Peyer's patch (tissue), 4 donors: ENCODE measurements around the gene VASH1.

Experiments used
- POLR2A ChIP-seq, 2 donors: fragments of 450-650 bp; IDR thresholded peaks; one replicate each; pipeline ENCODE4 v1.5.1; 2017; ENCODE audit warnings: antibody characterized with exemption in 2 of 2, mild to moderate bottlenecking in 2 of 2, moderate library complexity in 2 of 2
- TF ChIP-seq, protein P1 (sequence below), 6 experiments: fragments of 450-650 bp in 4 of 6; fragments of 200-600 bp in 2 of 6; sonication (generic) in 1 of 6; IDR thresholded peaks; one replicate each; pipeline ENCODE4 v1.5.1; 2017 to 2019; ENCODE audit warnings: antibody characterized with exemption in 6 of 6, mild to moderate bottlenecking in 3 of 6, moderate library complexity in 1 of 6

DNA sequence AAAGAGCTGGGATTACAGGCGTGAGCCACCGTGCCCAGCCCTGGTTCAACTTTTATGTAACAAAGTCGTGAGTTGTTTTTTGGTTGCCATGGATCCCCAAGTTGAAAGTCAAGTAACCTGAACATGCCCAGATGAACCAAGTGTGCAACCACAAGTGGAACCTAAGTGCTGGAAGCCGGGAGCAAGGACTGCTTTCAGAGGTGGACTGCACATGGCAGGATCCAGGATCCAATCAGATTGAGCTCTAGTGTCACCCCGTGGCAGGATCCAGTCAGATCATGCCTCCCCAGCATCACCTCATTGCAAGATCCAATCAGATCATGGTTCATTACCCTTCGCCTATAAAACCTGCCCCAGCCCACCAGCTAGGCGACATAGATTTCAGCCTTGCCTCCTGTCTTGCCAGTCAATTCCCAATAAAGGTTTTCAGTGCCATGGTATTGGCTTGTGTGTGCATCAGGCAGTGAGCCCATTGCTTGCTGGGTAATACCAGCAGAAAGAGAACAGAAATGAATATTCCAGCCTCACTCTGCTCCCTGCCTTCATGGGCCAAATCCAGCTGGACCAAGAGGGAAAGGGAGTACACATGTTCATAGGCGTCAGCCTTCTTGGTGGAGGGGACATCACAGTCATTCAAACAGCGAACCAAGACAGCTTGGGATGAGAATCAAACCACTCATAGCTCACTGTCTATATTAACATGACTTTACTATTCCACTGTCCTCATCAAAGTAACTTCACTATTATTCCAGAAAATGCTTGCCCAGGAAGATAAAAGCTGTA, 43.6 kb upstream of the VASH1 start:
- TF ChIP-seq, protein P1, sequence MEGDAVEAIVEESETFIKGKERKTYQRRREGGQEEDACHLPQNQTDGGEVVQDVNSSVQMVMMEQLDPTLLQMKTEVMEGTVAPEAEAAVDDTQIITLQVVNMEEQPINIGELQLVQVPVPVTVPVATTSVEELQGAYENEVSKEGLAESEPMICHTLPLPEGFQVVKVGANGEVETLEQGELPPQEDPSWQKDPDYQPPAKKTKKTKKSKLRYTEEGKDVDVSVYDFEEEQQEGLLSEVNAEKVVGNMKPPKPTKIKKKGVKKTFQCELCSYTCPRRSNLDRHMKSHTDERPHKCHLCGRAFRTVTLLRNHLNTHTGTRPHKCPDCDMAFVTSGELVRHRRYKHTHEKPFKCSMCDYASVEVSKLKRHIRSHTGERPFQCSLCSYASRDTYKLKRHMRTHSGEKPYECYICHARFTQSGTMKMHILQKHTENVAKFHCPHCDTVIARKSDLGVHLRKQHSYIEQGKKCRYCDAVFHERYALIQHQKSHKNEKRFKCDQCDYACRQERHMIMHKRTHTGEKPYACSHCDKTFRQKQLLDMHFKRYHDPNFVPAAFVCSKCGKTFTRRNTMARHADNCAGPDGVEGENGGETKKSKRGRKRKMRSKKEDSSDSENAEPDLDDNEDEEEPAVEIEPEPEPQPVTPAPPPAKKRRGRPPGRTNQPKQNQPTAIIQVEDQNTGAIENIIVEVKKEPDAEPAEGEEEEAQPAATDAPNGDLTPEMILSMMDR (IDR thresholded peaks at IDR 0.05), result no peak
- TF ChIP-seq POLR2A (IDR thresholded peaks at IDR 0.05), result no peak
